DOHH2 (cell line): Measurements from ENCODE around the gene RASGRP1.

ENCODE experiments used
- H3F3A ChIP-seq: fragments of 200-600 bp; sonication (generic), shearing (Covaris generic); 2 replicates; pipeline ENCODE4 v1.6.0; 2016; ENCODE audit warnings: antibody characterized with exemption, mild to moderate bottlenecking; ENCODE audit not compliant: control insufficient read depth, insufficient read depth
- H3K27ac ChIP-seq: fragments of 200-600 bp; sonication (generic); 2 replicates; pipeline ENCODE4 v1.5.1; 2014; ENCODE audit warnings: low read depth, mild to moderate bottlenecking, low read length, moderate library complexity
- H3K27me3 ChIP-seq: fragments of 200-600 bp; sonication (generic); 2 replicates; pipeline ENCODE4 v1.6.1; 2014; ENCODE audit warnings: mild to moderate bottlenecking, low read length, mixed read lengths; ENCODE audit not compliant: control insufficient read depth
- H3K36me3 ChIP-seq: fragments of 200-600 bp; sonication (generic); 2 replicates; pipeline ENCODE4 v1.6.1; 2014; ENCODE audit warnings: mild to moderate bottlenecking, low read length, moderate library complexity, mixed read lengths; ENCODE audit not compliant: control insufficient read depth
- H3K4me1 ChIP-seq: fragments of 200-600 bp; sonication (generic); 2 replicates; pipeline ENCODE4 v1.6.1; 2014; ENCODE audit warnings: mild to moderate bottlenecking, low read length, mixed read lengths; ENCODE audit not compliant: control insufficient read depth
- H3K4me2 ChIP-seq: fragments of 200-600 bp; sonication (generic); 2 replicates; pipeline ENCODE4 v1.6.0; 2014; ENCODE audit warnings: mild to moderate bottlenecking, low read length, moderate library complexity
- H3K4me3 ChIP-seq: fragments of 200-600 bp; sonication (generic); 2 replicates; pipeline ENCODE4 v1.5.1; 2014; ENCODE audit warnings: mild to moderate bottlenecking, low read length, mixed read lengths
- H3K79me2 ChIP-seq: fragments of 200-600 bp; sonication (generic); 2 replicates; pipeline ENCODE4 v1.6.1; 2014; ENCODE audit warnings: mild to moderate bottlenecking, low read length, mixed read lengths; ENCODE audit not compliant: control insufficient read depth
- H3K9me2 ChIP-seq: fragments of 200-600 bp; sonication (generic); replicated peaks from 2 replicates; pipeline ENCODE4 v1.6.1; 2014; ENCODE audit warnings: mild to moderate bottlenecking, low read length, mixed read lengths; ENCODE audit not compliant: control insufficient read depth
- H3K9me3 ChIP-seq: fragments of 200-600 bp; sonication (generic); 2 replicates; pipeline ENCODE4 v1.6.1; 2014; ENCODE audit warnings: antibody characterized with exemption, low read length, mixed read lengths; ENCODE audit not compliant: control insufficient read depth, insufficient read depth
- H4K20me1 ChIP-seq: fragments of 200-600 bp; sonication (generic); 2 replicates; pipeline ENCODE4 v1.6.0; 2014; ENCODE audit warnings: low read depth, mild to moderate bottlenecking, antibody characterized with exemption, low read length, moderate library complexity; ENCODE audit not compliant: control insufficient read depth, insufficient read depth
- CTCF ChIP-seq: fragments of 200-600 bp; sonication (generic); IDR thresholded peaks from one replicate; pipeline ENCODE4 v1.5.1; 2014; ENCODE audit warnings: antibody characterized with exemption, mild to moderate bottlenecking, low read depth, low read length; ENCODE audit not compliant: poor library complexity, severe bottlenecking
- EZH2phosphoT487 ChIP-seq: fragments of 200-600 bp; sonication (generic); IDR thresholded peaks from 2 replicates; pipeline ENCODE4 v1.6.1; 2017; ENCODE audit warnings: borderline replicate concordance, mild to moderate bottlenecking, antibody characterized with exemption, low read length, moderate library complexity, mixed read lengths

The RASGRP1 gene

DNA sequence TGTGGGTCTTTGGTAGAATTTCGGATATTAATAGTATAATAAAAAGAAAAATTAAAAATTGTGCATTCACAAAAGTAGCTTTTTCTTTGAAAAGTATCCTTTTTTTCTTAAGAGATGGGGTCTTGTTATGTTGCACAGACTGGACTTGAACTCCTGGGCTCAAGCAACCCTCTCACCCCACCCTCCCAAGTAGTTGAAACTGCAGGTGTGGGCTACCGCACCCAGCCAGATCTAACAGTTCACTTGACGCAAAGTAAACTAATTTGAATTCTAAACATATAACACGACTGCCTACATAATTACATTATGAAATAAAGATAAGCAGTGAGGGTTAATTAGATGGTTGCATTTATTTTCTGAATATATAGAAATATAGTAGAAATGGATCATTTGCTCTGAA lies 99.9 kb downstream of the RASGRP1 start:
- peaks cover 39% of the 10 kb centered on the region for H3K79me2 ChIP-seq
- no peaks in the 10 kb centered on the region for H3K9me3 ChIP-seq
- no peaks in the 10 kb centered on the region for H3K4me1 ChIP-seq
- no peaks in the 10 kb centered on the region for H3F3A ChIP-seq
- H4K20me1 ChIP-seq = 0 out of 2 replicates have a peak, but pooled peaks cover 5% of the 10 kb centered on the region
- H3K27ac ChIP-seq = no peak overlapping the region
- H3K36me3 ChIP-seq = no peaks in the 10 kb centered on the region
- no peak for TF ChIP-seq EZH2phosphoT487
- no peak for TF ChIP-seq CTCF
- H3K9me2 ChIP-seq = no peaks in the 10 kb centered on the region
- no peaks in the 10 kb centered on the region for H3K27me3 ChIP-seq
- H3K4me3 ChIP-seq = no peak overlapping the region
- H3K4me2 ChIP-seq = no peak overlapping the region

DNA sequence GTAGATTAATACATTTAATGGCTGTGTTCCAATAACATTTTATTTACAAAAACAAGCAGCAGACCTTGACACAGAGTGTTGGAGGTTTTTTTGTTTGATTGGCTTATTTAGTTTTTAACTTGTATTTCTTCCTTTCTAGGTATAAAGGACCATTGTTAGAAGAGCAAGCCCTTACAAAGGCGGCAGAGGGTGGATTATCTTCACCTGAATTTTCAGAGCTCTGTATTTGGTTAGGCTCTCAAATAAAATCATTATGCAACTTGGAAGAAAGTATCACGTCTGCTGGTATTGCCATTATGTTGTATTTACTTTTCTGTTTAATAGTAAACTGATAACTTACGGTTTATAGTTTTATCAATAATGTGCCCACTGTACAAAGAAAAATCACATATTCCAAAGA lies 100.7 kb downstream of the RASGRP1 start:
- H3K4me3 ChIP-seq = no peak overlapping the region
- no peaks in the 10 kb centered on the region for H3K9me3 ChIP-seq
- H3K9me2 ChIP-seq = no peaks in the 10 kb centered on the region
- TF ChIP-seq EZH2phosphoT487 (no peak), CTCF (no peak)
- no peaks in the 10 kb centered on the region for H3K27me3 ChIP-seq
- H3K36me3 ChIP-seq = no peaks in the 10 kb centered on the region; the same call in 1 of the 2 replicates
- peaks cover 7% of the 10 kb centered on the region; the same call in 1 of the 2 replicates for H4K20me1 ChIP-seq
- H3F3A ChIP-seq = no peaks in the 10 kb centered on the region
- H3K79me2 ChIP-seq = peaks cover 46% of the 10 kb centered on the region
- H3K4me1 ChIP-seq = no peaks in the 10 kb centered on the region
- H3K4me2 ChIP-seq = no peak overlapping the region
- H3K27ac ChIP-seq = no peak overlapping the region

- Histone ChIP-seq H3F3A (no peaks in the 10 kb centered on the region), H3K9me2 (no peaks in the 10 kb centered on the region), H3K4me3 (no peak overlapping the region), H3K36me3 (peaks cover 2% of the 10 kb centered on the region; the same call in 1 of the 2 replicates), H3K27ac (no peak overlapping the region), H4K20me1 (peaks cover 13% of the 10 kb centered on the region; the same call in 1 of the 2 replicates), H3K4me2 (no peak overlapping the region), H3K27me3 (no peaks in the 10 kb centered on the region), H3K4me1 (no peaks in the 10 kb centered on the region), H3K79me2 (peaks cover 72% of the 10 kb centered on the region), H3K9me3 (no peaks in the 10 kb centered on the region)
- no peak for TF ChIP-seq CTCF
- no peak for TF ChIP-seq EZH2phosphoT487
These were observed 103.4 kb downstream of the RASGRP1 start for GRCh38 chr15:38461066-38461833.
